ENCODE measurements around the gene IL11RA.

The IL11RA gene

DNA sequence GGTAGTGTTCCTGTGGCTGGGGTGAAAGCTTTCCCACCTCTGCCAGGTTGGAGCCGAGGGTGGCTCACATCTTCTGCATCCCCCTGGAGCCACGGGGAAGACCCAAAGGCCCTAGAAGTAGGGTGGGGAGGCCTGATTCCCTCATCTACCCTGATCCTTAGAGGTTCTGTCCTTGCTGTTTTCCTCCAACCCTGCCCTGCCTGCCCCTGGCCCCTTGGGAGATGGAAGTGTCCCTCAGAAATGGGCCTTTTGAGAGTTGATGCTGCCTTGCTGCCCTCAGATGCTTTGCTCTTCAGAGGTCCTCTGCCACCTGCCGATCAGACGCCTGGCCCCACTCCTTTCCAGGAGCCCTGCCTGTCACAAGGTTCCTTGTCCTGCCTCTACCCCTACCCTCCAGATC is 32.8 kb downstream of the IL11RA start:
- Histone ChIP-seq H3K27me3 (ENCODE audit: control insufficient read depth in 5 of 5, insufficient read depth in 4 of 5, low read length in 5 of 5) (no peaks in the 10 kb centered on the region), H3K27ac (ENCODE audit: low read depth, low read length) (no peak overlapping the region), H3K4me1 (ENCODE audit: control insufficient read depth in 5 of 5, insufficient read depth in 5 of 5, low read length in 5 of 5) (peaks cover 2 to 26% (median 24%) of the 10 kb centered on the region in 5 donors), H3K36me3 (ENCODE audit: control insufficient read depth in 5 of 5, insufficient read depth in 5 of 5, low read length in 5 of 5) (no peaks in the 10 kb centered on the region), H3K4me3 (ENCODE audit: low read depth in 1 of 5, low read length in 5 of 5) (no peak overlapping the region), H3K9ac (ENCODE audit: low read length in 5 of 5) (no peak overlapping the region), H3K9me3 (ENCODE audit: control insufficient read depth in 5 of 5, low read length in 5 of 5) (no peaks in the 10 kb centered on the region)

DNA sequence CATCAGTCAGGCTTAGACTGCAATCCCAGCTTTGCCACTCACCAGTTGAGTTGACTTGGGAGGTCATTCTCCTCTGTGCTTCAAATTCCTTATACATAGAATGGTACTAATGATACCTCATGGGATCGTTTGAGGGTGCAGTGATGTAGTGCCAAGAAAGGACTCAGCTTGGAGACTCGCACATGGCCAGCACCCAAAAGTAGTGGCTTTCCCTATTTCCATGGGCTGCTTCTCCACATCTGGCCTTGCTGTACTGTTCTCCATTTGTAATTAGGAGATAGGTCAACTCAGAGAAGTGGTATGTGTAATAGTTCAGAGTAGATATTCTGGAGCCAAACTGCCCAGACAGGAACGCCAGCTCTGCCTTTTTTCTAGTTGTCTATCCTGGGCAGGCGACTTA is 33.6 kb downstream of the IL11RA start:
- H3K4me1 ChIP-seq (ENCODE audit: control insufficient read depth in 5 of 5, insufficient read depth in 5 of 5, low read length in 5 of 5) = peaks cover 2 to 27% (median 24%) of the 10 kb centered on the region in 5 donors

DNA sequence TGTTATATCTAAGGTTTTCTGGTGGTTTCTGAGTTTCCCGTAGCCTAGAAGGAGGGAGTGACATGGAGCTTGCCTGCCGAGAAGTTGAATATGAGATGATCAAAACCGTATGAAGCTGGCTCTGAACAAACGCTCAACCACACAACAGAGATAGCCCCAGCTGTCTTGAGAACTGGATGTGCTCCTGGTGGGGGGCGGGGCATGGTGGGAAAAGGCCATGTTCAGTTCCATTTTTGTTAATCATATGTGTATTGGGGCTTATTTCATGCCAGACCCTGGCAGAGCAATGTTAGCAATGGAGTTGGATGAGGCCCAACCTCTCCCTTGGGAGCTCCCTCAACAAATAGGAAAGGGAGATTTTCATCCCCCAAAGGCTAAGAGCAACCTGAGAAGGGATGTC is 34.2 kb downstream of the IL11RA start:
- Histone ChIP-seq H3K9me3 (ENCODE audit: control insufficient read depth in 5 of 5, low read length in 5 of 5) (no peaks in the 10 kb centered on the region), H3K4me1 (ENCODE audit: control insufficient read depth in 5 of 5, insufficient read depth in 5 of 5, low read length in 5 of 5) (peaks cover 2 to 34% (median 27%) of the 10 kb centered on the region in 5 donors), H3K9ac (ENCODE audit: low read length in 5 of 5) (peak overlapping the region in 1 of 5 donors; percentile 41), H3K27me3 (ENCODE audit: control insufficient read depth in 5 of 5, insufficient read depth in 4 of 5, low read length in 5 of 5) (no peaks in the 10 kb centered on the region), H3K36me3 (ENCODE audit: control insufficient read depth in 5 of 5, insufficient read depth in 5 of 5, low read length in 5 of 5) (no peaks in the 10 kb centered on the region), H3K27ac (ENCODE audit: low read depth, low read length) (no peak overlapping the region), H3K4me3 (ENCODE audit: low read depth in 1 of 5, low read length in 5 of 5) (no peak overlapping the region)

More for the DNA sequence above, 33.6 kb downstream of the IL11RA start:
- Histone ChIP-seq H3K9ac (ENCODE audit: low read length in 5 of 5) (no peak overlapping the region), H3K36me3 (ENCODE audit: control insufficient read depth in 5 of 5, insufficient read depth in 5 of 5, low read length in 5 of 5) (no peaks in the 10 kb centered on the region), H3K4me3 (ENCODE audit: low read depth in 1 of 5, low read length in 5 of 5) (no peak overlapping the region), H3K9me3 (ENCODE audit: control insufficient read depth in 5 of 5, low read length in 5 of 5) (no peaks in the 10 kb centered on the region), H3K27ac (ENCODE audit: low read depth, low read length) (no peak overlapping the region), H3K27me3 (ENCODE audit: control insufficient read depth in 5 of 5, insufficient read depth in 4 of 5, low read length in 5 of 5) (no peaks in the 10 kb centered on the region)

DNA sequence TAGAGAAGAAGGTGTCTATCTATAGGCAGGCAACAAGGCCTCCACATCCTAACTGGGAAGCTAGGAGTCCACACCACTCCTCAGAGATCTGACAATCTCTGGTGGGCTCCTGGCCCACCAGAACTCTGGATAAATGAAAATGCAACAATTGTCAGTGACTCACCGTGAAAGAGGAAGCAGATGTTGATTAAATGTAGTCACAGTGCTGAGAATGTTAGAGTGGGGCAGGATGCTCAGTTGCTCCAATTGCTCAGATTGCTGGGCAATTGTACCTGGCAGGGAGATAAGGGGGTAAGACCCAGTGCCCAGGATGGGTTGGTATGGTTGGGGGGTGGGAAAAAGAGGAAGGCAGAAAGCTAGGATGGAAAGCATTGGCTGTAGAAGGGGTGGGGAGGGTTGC is 34.7 kb downstream of the IL11RA start:
- H3K4me3 ChIP-seq (ENCODE audit: low read depth in 1 of 5, low read length in 5 of 5) = no peak overlapping the region
- H3K27me3 ChIP-seq (ENCODE audit: control insufficient read depth in 5 of 5, insufficient read depth in 4 of 5, low read length in 5 of 5) = no peaks in the 10 kb centered on the region
- peaks cover 2 to 39% (median 32%) of the 10 kb centered on the region in 5 donors for H3K4me1 ChIP-seq (ENCODE audit: control insufficient read depth in 5 of 5, insufficient read depth in 5 of 5, low read length in 5 of 5)
- H3K36me3 ChIP-seq (ENCODE audit: control insufficient read depth in 5 of 5, insufficient read depth in 5 of 5, low read length in 5 of 5) = no peaks in the 10 kb centered on the region
- no peak overlapping the region for H3K9ac ChIP-seq (ENCODE audit: low read length in 5 of 5)
- no peaks in the 10 kb centered on the region for H3K9me3 ChIP-seq (ENCODE audit: control insufficient read depth in 5 of 5, low read length in 5 of 5)
- no peak overlapping the region for H3K27ac ChIP-seq (ENCODE audit: low read depth, low read length)

DNA sequence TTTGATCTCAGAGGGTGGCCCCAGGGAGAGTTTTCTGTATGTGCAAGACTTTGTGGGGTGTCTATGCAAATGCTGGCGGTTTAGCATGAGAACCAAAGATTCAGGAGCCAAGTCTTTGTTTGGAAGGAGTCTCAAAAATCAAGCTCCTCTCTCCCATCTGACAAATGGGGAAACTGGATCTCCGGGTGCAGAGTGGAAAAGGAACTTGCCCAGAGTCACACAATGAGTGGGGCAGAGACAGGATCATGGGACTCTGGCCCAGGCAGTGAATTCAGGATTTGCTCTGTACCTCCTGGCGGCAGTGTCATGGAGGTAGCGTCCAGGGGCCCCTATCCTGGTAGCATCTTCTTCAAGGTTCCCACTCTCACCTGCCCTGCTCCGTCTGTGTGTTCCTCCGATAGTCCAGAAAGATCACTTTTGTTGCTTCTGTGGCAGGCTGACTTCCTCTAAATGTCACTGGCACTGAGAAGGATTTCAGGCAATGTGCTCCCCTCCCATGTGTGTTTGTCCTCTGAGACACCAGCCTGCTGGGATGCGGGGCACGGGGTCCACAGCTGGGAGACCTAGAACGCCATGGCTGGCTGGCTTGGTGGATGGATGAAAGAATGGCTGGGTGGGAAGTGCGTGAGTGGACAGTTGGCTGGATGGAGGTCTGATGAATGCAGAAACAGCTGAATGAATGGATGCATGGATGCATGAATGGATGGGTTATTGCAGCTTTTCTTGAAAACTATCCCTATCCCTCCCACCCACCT is 35.5 kb downstream of the IL11RA start:
- Histone ChIP-seq H3K27me3 (ENCODE audit: control insufficient read depth in 5 of 5, insufficient read depth in 4 of 5, low read length in 5 of 5) (no peaks in the 10 kb centered on the region), H3K9me3 (ENCODE audit: control insufficient read depth in 5 of 5, low read length in 5 of 5) (no peaks in the 10 kb centered on the region), H3K27ac (ENCODE audit: low read depth, low read length) (no peak overlapping the region), H3K4me1 (ENCODE audit: control insufficient read depth in 5 of 5, insufficient read depth in 5 of 5, low read length in 5 of 5) (peaks cover 2 to 39% (median 32%) of the 10 kb centered on the region in 5 donors), H3K36me3 (ENCODE audit: control insufficient read depth in 5 of 5, insufficient read depth in 5 of 5, low read length in 5 of 5) (no peaks in the 10 kb centered on the region), H3K9ac (ENCODE audit: low read length in 5 of 5) (no peak overlapping the region), H3K4me3 (ENCODE audit: low read depth in 1 of 5, low read length in 5 of 5) (no peak overlapping the region)

DNA sequence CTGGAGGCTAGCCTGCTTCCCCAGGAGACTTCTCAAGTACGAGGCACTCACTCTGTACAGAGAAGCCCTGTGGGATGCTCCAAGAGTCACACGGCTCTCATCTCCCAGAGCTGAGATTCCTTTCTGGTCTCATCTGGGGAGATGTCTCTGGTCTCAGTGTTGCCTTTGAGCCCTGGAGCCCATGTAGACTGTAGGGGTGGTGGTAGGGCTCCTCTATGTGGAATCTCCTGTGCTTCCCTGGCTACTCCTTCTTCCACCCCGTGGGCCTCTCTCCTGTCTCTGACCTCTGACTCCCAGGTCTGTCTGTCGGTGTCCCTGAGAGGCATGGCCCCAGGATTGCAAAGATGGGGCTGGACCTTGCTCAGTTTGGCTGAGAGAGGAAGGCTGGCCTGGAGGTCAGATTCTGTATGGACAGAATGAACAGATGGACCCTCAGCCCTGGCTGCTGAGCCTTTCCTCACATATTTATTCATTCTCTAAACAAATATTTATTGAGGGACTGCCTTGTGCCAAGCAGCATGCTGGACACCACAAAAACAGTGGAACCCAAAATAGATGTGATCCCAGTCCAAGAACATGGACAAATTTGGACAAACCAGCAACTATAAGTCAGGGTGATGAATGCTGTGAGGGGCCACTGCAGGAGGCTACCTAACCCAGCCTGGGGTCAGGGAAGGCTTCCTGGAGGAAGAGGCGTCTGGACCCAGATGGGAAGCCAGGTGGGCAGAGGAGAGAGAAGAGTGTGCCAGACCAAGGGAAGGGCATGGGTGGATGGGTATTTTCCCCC is 36.5 kb downstream of the IL11RA start:
- no peaks in the 10 kb centered on the region for H3K27me3 ChIP-seq (ENCODE audit: control insufficient read depth in 5 of 5, insufficient read depth in 4 of 5, low read length in 5 of 5)
- no peaks in the 10 kb centered on the region for H3K9me3 ChIP-seq (ENCODE audit: control insufficient read depth in 5 of 5, low read length in 5 of 5)
- H3K36me3 ChIP-seq (ENCODE audit: control insufficient read depth in 5 of 5, insufficient read depth in 5 of 5, low read length in 5 of 5) = no peaks in the 10 kb centered on the region
- no peak overlapping the region for H3K27ac ChIP-seq (ENCODE audit: low read depth, low read length)
- H3K9ac ChIP-seq (ENCODE audit: low read length in 5 of 5) = no peak overlapping the region
- peaks cover 2 to 39% (median 32%) of the 10 kb centered on the region in 5 donors for H3K4me1 ChIP-seq (ENCODE audit: control insufficient read depth in 5 of 5, insufficient read depth in 5 of 5, low read length in 5 of 5)
- H3K4me3 ChIP-seq (ENCODE audit: low read depth in 1 of 5, low read length in 5 of 5) = no peak overlapping the region

DNA sequence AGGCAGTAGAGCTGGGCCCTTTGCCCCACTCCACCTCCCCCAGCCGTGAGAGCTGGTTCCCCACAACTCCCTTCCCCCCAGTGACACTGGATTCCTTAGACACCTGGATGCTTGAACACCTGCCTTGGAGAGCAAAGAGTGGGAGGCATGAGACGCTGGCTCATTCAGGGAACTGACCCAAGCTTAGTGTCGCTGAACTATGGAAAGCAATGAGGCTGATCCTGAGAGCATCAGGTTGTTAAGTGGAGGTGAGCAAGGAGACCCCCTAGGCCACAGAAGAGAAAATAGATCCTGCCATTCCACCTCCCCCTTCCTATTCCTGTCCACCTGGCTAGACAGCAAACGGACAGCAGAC is 37.1 kb downstream of the IL11RA start:
- Histone ChIP-seq H3K36me3 (ENCODE audit: control insufficient read depth in 5 of 5, insufficient read depth in 5 of 5, low read length in 5 of 5) (no peaks in the 10 kb centered on the region), H3K27ac (ENCODE audit: low read depth, low read length) (no peak overlapping the region), H3K4me1 (ENCODE audit: control insufficient read depth in 5 of 5, insufficient read depth in 5 of 5, low read length in 5 of 5) (peaks cover 2 to 39% (median 32%) of the 10 kb centered on the region in 5 donors), H3K27me3 (ENCODE audit: control insufficient read depth in 5 of 5, insufficient read depth in 4 of 5, low read length in 5 of 5) (no peaks in the 10 kb centered on the region), H3K4me3 (ENCODE audit: low read depth in 1 of 5, low read length in 5 of 5) (no peak overlapping the region), H3K9ac (ENCODE audit: low read length in 5 of 5) (no peak overlapping the region), H3K9me3 (ENCODE audit: control insufficient read depth in 5 of 5, low read length in 5 of 5) (no peaks in the 10 kb centered on the region)

DNA sequence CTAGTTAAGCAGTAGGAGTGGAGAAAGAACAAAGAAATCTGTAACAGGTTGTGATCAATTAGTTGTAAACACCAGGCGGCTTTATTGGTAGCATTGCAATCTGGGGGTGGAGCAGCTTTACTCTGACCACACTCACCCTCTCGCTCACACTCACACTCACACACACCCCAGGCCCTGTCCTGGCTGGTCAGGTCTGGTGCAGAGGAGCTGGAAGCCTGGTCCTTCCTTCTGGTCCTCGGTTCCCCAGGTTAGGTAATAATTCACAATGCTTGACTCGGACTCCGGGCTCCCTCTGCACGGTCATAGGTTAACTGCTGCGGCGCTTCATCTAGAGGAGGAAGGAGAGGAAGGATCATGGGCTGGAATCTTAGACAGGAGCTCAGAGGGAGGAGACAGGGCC is 37.5 kb downstream of the IL11RA start:
- Histone ChIP-seq H3K36me3 (ENCODE audit: control insufficient read depth in 5 of 5, insufficient read depth in 5 of 5, low read length in 5 of 5) (no peaks in the 10 kb centered on the region), H3K9me3 (ENCODE audit: control insufficient read depth in 5 of 5, low read length in 5 of 5) (no peaks in the 10 kb centered on the region), H3K4me1 (ENCODE audit: control insufficient read depth in 5 of 5, insufficient read depth in 5 of 5, low read length in 5 of 5) (peaks cover 2 to 39% (median 32%) of the 10 kb centered on the region in 5 donors), H3K4me3 (ENCODE audit: low read depth in 1 of 5, low read length in 5 of 5) (no peak overlapping the region), H3K9ac (ENCODE audit: low read length in 5 of 5) (no peak overlapping the region), H3K27ac (ENCODE audit: low read depth, low read length) (no peak overlapping the region), H3K27me3 (ENCODE audit: control insufficient read depth in 5 of 5, insufficient read depth in 4 of 5, low read length in 5 of 5) (no peaks in the 10 kb centered on the region)

DNA sequence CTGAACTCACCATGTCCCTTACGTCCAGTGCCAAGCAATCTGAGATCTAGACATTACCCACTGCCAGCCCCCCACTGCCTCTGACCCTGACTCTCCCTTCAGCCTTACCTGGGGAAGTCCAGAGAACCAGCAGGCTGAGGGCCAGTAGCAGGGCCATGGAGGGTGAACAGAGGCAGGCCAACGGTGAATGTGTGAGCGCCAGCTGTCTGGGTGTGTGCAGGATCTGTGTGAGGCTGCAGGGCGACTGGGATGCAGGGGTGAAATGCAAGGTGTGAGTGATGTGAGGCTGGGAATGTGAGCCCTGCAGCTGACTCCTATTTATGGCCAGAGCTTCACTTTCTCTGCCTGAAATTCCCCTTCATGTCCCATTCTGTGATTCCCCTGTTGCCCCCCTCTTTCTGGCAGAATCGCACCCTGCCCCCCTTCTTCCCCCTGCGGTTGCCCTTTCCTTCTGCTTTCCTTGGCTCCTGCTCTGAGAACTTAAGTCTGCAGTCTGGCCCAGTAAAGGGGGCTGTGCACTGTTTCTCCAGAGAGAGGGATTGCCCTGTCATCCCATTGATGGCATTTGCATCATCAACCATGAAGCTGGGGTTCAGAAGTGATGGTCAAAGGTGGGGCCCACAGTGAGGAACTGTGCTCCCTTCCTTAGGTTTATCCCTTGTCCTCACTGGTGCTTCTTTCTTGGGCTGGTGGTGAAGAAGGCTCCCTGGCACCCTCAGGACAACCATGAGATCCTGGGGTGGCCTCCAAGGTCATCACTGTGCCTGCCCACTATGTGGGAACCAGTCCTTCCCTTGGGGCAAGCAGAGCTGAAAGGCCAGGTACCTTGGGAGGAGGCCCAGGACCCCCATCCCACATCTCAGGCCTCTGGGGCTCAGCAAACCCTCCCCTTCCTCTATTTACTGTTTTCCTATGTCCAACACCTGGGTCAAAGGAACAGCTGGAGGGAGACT is 39.3 kb downstream of the IL11RA start, which contains the start of gene CCL19:
Gene CCL19, minus strand, starts transcription at position 294 of the 953 bp plus-strand sequence. Its CDS starts 137 bp downstream, at position 157.
- H3K9ac ChIP-seq (ENCODE audit: low read length in 5 of 5) = no peak within 1 kb of the TSS
- no peaks in the 10 kb centered on the region for H3K27me3 ChIP-seq (ENCODE audit: control insufficient read depth in 5 of 5, insufficient read depth in 4 of 5, low read length in 5 of 5)
- H3K4me3 ChIP-seq (ENCODE audit: low read depth in 1 of 5, low read length in 5 of 5) = no peak within 1 kb of the TSS
- no peaks in the 10 kb centered on the region for H3K36me3 ChIP-seq (ENCODE audit: control insufficient read depth in 5 of 5, insufficient read depth in 5 of 5, low read length in 5 of 5)
- no peak within 1 kb of the TSS for H3K27ac ChIP-seq (ENCODE audit: low read depth, low read length)
- H3K4me1 ChIP-seq (ENCODE audit: control insufficient read depth in 5 of 5, insufficient read depth in 5 of 5, low read length in 5 of 5) = peaks cover 2 to 27% (median 20%) of the 10 kb centered on the region in 5 donors
- no peaks in the 10 kb centered on the region for H3K9me3 ChIP-seq (ENCODE audit: control insufficient read depth in 5 of 5, low read length in 5 of 5)
